Kidney epithelial cell (primary cell): ENCODE measurements around the gene MYL3. TPM values are rescaled to one million over a fixed set of nuclear protein-coding genes. Genes with fewer than 3 reads are reported as not detected.
A peak's percentile ranks its signal among the peaks of the same experiment; 100 is the strongest.

Experiments
- DNase-seq: peaks from one replicate; pipeline ENCODE4 v3.0.0-alpha.2; 2010; ENCODE audit warnings: low read depth
- H3K27me3 ChIP-seq: 2 replicates; pipeline ENCODE4 v1.6.0; 2011; ENCODE audit warnings: low read length; ENCODE audit not compliant: control insufficient read depth, insufficient read depth
- H3K36me3 ChIP-seq: 2 replicates; pipeline ENCODE4 v1.5.1; 2011; ENCODE audit warnings: low read length; ENCODE audit not compliant: control insufficient read depth, insufficient read depth
- H3K4me3 ChIP-seq: 2 replicates; pipeline ENCODE4 v1.5.1; 2011; ENCODE audit warnings: low read depth, mild to moderate bottlenecking, control low read depth, low read length
- total RNA-seq: library from RNA; depleted of rRNA; stranded (reverse); fragments of >200 nt; gene quantifications from 2 replicates; pipeline ENCODE4 v1.2.3, GENCODE V29; 2015
- TF ChIP-seq, protein P1 (sequence below): IDR thresholded peaks from 2 replicates; pipeline ENCODE4 v1.5.1; 2011; ENCODE audit warnings: mild to moderate bottlenecking, moderate library complexity, low read length, control low read depth, inconsistent platforms; ENCODE audit not compliant: insufficient read depth, poor library complexity, severe bottlenecking

The MYL3 gene
- total RNA-seq, 1 donor from 2014 or later = 0.54 TPM

DNA sequence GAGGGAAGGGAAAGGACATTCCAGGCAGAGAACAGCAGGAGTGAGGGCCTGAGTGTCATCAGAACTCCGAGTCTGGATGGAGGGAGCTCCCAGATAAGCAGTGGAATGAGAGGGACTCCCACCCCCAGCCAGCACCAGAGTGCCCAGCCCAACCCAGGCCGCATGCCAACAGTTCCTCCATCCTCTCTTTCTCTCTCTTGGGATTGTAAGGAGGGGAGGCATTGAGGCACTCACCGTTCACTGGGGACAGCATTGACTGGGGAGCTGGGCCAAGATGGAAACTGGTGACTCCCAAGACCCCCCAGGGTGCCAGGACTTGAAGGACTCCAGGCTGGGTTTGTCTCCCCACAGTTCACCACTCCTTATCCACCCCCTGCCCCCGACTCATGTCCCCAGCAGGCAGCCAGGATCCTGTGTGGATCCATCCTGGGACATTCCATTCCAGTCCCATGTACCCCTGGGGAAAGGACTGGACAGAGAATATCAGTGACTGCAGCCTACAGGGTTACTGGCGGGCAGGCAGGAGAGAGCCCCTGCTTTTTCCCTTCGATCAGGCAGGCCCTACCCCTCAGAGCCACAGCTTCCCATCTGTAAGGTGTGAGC, 30.0 kb upstream of the MYL3 start:
- Histone ChIP-seq H3K36me3 (no peaks in the 10 kb centered on the region), H3K27me3 (peaks cover 12% of the 10 kb centered on the region), H3K4me3 (no peak overlapping the region)
- DNase-seq = no peak
- TF ChIP-seq, protein P1, sequence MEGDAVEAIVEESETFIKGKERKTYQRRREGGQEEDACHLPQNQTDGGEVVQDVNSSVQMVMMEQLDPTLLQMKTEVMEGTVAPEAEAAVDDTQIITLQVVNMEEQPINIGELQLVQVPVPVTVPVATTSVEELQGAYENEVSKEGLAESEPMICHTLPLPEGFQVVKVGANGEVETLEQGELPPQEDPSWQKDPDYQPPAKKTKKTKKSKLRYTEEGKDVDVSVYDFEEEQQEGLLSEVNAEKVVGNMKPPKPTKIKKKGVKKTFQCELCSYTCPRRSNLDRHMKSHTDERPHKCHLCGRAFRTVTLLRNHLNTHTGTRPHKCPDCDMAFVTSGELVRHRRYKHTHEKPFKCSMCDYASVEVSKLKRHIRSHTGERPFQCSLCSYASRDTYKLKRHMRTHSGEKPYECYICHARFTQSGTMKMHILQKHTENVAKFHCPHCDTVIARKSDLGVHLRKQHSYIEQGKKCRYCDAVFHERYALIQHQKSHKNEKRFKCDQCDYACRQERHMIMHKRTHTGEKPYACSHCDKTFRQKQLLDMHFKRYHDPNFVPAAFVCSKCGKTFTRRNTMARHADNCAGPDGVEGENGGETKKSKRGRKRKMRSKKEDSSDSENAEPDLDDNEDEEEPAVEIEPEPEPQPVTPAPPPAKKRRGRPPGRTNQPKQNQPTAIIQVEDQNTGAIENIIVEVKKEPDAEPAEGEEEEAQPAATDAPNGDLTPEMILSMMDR = no peak

DNA sequence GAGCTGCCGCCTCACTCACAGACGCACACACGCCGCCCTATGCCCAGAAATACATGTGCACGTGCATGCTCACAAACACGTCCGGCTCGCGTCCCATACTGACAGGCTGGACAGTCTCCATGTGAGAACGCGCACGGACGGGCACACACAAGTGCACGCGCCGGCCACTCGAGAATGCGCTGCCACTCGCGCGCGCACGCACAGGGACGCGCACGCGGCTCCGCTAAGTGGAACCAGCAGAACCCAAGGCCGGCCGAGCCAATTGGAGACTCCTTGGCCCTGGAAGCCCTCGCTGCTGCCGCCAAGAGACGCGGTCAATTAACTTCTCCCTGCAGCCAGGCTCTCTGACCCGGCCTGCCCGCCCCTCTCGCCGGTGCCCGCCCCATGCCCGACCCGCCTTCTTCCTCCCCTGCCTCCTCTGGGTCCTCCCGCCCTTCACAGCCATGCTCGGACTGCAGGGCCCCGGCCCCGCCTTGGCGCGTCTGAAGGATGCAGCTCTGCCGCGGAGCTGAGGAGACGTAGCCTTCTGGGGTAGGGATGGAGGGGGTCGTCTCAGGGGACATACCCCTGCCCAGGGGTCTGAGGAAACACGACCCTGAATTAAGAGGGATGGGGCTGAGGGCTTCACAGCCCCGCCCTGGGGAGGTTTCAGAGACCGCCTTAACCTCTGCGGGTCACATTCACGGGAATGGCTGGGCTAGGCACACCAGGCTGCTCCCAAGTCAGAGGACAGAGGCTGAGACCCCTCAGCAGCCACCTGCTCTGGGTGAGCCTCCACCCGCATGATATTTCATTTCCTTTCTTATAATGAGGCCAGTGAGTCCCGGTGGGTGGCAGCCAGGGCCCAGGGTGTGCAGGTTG, 29.3 kb upstream of the MYL3 start:
- DNase-seq = no peak
- peaks cover 6% of the 10 kb centered on the region for H3K27me3 ChIP-seq
- no peaks in the 10 kb centered on the region for H3K36me3 ChIP-seq
- TF ChIP-seq, protein P1 = no peak
- peak overlapping the region; percentile 29 for H3K4me3 ChIP-seq

DNA sequence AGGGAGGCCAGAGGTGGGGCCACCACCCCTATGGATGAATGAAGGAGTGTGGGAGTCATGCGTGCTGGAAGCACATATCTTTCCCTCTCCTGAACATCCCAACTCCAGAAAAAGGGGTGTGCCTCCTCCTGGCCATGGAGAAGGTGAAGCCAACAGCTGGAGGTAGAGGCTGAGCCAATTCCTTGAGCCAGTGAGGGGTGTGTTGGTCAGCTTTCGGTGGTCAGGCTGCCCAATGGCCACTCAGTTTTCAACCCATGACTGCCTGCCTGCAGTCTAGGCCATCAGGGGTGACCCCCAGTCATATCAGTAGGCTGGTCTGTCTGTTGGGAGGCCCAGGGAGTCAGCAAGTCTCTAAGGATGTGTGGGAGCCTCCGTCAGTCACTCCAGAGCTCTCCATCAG, 27.9 kb upstream of the MYL3 start:
- Histone ChIP-seq H3K36me3 (no peaks in the 10 kb centered on the region), H3K27me3 (peaks cover 6% of the 10 kb centered on the region), H3K4me3 (no peak overlapping the region)
- no peak for DNase-seq
- TF ChIP-seq, protein P1 = no peak

DNA sequence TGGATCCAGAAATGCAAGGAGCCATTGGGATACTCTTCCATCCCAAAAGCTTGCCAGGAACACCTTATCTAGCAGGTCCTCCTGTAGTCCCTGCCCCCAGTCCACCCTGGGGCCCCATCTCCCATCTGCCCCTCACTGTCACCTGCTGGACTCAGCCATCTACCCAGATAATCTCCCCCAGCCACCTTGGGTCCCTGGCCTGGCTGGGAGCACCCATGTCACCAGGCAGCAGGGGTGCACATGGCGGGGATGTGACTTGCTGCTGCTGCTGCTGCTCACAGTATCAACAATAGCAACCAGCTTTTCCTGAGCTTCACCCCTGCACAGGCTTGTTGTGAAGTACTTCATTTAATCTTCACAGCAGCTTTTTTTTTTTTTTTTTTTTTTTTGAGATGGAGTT, 26.9 kb upstream of the MYL3 start:
- TF ChIP-seq, protein P1 = no peak
- H3K36me3 ChIP-seq = no peaks in the 10 kb centered on the region
- no peak for DNase-seq
- peaks cover 6% of the 10 kb centered on the region for H3K27me3 ChIP-seq
- no peak overlapping the region for H3K4me3 ChIP-seq

DNA sequence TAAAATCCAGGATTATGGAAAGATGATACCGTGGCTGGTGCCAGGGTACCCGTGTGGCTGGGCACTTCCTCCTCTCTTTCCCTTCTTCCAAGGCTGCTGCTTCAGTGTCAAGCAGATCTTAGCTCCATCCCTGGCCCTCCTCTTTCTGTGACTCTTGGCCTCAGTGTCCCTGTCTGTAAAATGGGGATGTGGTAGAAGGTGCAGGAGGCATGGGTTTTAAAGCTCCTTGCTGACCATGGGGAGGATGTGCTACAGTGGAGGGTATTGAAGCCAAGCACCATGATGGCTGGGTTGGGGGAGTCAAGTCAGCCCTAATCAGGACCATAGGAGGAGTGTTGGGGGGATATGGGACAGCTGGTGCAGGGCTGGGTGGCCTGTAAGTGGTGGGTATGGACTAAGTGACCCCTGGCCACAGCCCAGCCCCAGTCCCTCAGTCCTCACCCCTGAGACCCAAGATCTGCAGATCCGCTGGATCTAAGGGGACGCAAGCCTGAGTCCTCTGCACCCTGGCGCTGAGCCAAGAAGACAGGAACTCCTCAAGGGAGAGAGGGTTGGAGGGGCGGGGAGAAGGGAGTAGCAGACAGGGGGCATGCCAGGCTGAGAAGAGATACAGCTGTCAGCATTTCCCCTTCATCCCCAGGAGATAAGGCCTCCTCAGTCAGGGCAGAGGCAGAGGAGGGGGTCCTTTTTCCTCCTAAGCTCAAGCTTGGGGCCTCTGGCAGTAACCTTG, 26.3 kb upstream of the MYL3 start:
- TF ChIP-seq, protein P1 = no peak
- Histone ChIP-seq H3K4me3 (no peak overlapping the region), H3K36me3 (no peaks in the 10 kb centered on the region), H3K27me3 (peaks cover 10% of the 10 kb centered on the region)
- no peak for DNase-seq
